ENCODE measurements around the gene ZSWIM8. TPM values are rescaled to one million over a fixed set of nuclear protein-coding genes. Genes with fewer than 3 reads are reported as not detected.

The ZSWIM8 gene
- total RNA-seq, 1 experiment from 2014 or later = 59.1 TPM

- ChIA-PET POLR2A (no interaction called here), CTCF (interaction anchor here (0.5 to 1.3 kb wide), 6 partner anchors 13 to 190 kb away, joined by 3 to 7 read pairs (median 4); partner anchors contain the start of gene ZSWIM8)
- H3K4me3 Mint-ChIP-seq = no peak overlapping the region
- no peak for TF ChIP-seq ZNF532 (CRISPR knock-in tag; IDR thresholded peaks at IDR 0.05; ENCODE audit: borderline replicate concordance)
- TF ChIP-seq ERG (CRISPR knock-in tag; IDR thresholded peaks at IDR 0.05) = no peak
- no peak for TF ChIP-seq FOXJ3 (CRISPR knock-in tag; IDR thresholded peaks at IDR 0.05; ENCODE audit: borderline replicate concordance)
- no peak for TF ChIP-seq ZNF423 (CRISPR knock-in tag; IDR thresholded peaks at IDR 0.05)
- no peak for TF ChIP-seq ATF6 (CRISPR knock-in tag; IDR thresholded peaks at IDR 0.05)
- no peak for TF ChIP-seq GABPB1 (CRISPR knock-in tag; IDR thresholded peaks at IDR 0.05)
- no peak for TF ChIP-seq GRHL2 (CRISPR knock-in tag; IDR thresholded peaks at IDR 0.05; ENCODE audit: insufficient replicate concordance, severe bottlenecking)
- no peak for TF ChIP-seq ZNF416 (CRISPR knock-in tag; IDR thresholded peaks at IDR 0.05)
- no peak for TF ChIP-seq ARID4B (CRISPR knock-in tag; IDR thresholded peaks at IDR 0.05; ENCODE audit: borderline replicate concordance)
- no peak for TF ChIP-seq HMGA2 (CRISPR knock-in tag; IDR thresholded peaks at IDR 0.05)
- no peak for TF ChIP-seq SOX15 (CRISPR knock-in tag; IDR thresholded peaks at IDR 0.05)
- TF ChIP-seq CBFB (CRISPR knock-in tag; IDR thresholded peaks at IDR 0.05; ENCODE audit: low read depth) = no peak
- TF ChIP-seq JUN (CRISPR knock-in tag; IDR thresholded peaks at IDR 0.05) = no peak
- no peak for TF ChIP-seq NR2C2 (CRISPR knock-in tag; IDR thresholded peaks at IDR 0.05)
- no peak for TF ChIP-seq MYBL2 (CRISPR knock-in tag; IDR thresholded peaks at IDR 0.05)
- TF ChIP-seq GTF2I (CRISPR knock-in tag; conservative IDR thresholded peaks at IDR 0.05) = no peak
- TF ChIP-seq CREB1 (CRISPR knock-in tag; IDR thresholded peaks at IDR 0.05) = no peak
- no peak for TF ChIP-seq ATF2 (CRISPR knock-in tag; IDR thresholded peaks at IDR 0.05; ENCODE audit: borderline replicate concordance, low read depth)
- TF ChIP-seq SMAD3 (CRISPR knock-in tag; IDR thresholded peaks at IDR 0.05; ENCODE audit: borderline replicate concordance) = no peak
- peaks cover 20% of the 10 kb centered on the region for H3K4me1 Mint-ChIP-seq
- ATAC-seq (peak; percentile 22), DNase-seq (ENCODE audit: low spot score) (peak; percentile 25)
- no peaks in the 10 kb centered on the region for H3K27me3 Mint-ChIP-seq (ENCODE audit: low read depth)
- H3K36me3 Mint-ChIP-seq = peaks cover 51% of the 10 kb centered on the region
- H3K27ac Mint-ChIP-seq = peak overlapping the region; percentile 10; the same call in 1 of the 2 replicates
- no peaks in the 10 kb centered on the region for H3K9me3 Mint-ChIP-seq
Observed at GRCh38 chr10:73768881-73769280, 16.5 kb upstream of the ZSWIM8 start.

Measured in WTC11 (cell line).